K562 (cell line): ENCODE data around the gene LZTFL1. TPM values are rescaled to one million over a fixed set of nuclear protein-coding genes. Genes with fewer than 3 reads are reported as not detected.

ENCODE experiments used
- BCOR ChIP-seq: fragments of 450-650 bp; IDR thresholded peaks from 2 replicates; pipeline ENCODE4 v1.6.1; 2016
- CBFA2T3 ChIP-seq: fragments of 450-650 bp; IDR thresholded peaks from 2 replicates; pipeline ENCODE4 v1.6.1; 2017
- CEBPG ChIP-seq, 3 experiments: fragments of 200-800 bp in 1 of 3; sonication (Bioruptor generic) in 1 of 3; sonication (generic) in 1 of 3; formaldehyde crosslinking in 1 of 3; IDR thresholded peaks in 2 of 3; conservative IDR thresholded peaks in 1 of 3; 2 replicates each; pipeline versions ENCODE4 v1.6.1 to v1.8.0; 2016 to 2022; ENCODE audit warnings: missing compliant biosample characterization in 2 of 3, missing genetic modification characterization in 2 of 3, mild to moderate bottlenecking in 1 of 3, missing genetic modification reagents in 1 of 3
- FOXM1 ChIP-seq, 2 experiments: fragments of 450-650 bp in 1 of 2; sonication (generic) in 1 of 2; formaldehyde crosslinking in 1 of 2; IDR thresholded peaks; 2 replicates each; pipeline versions ENCODE4 v1.6.1 to v1.9.0; 2017 to 2022; ENCODE audit warnings: low read depth in 2 of 2, mild to moderate bottlenecking in 2 of 2, missing genetic modification reagents in 1 of 2, moderate library complexity in 1 of 2
- HDAC2 ChIP-seq: fragments of 450-650 bp; IDR thresholded peaks from 2 replicates; pipeline ENCODE4 v1.6.1; 2016; ENCODE audit warnings: mild to moderate bottlenecking
- ID3 ChIP-seq, 2 experiments: fragments of 250-450 bp in 1 of 2; fragments of 450-650 bp in 1 of 2; sonication (Bioruptor Pico) in 1 of 2; IDR thresholded peaks; 2 replicates each; pipeline versions ENCODE4 v1.6.1 to v1.8.0; 2016 to 2021; ENCODE audit warnings: mild to moderate bottlenecking in 2 of 2, moderate library complexity in 2 of 2, missing compliant biosample characterization in 1 of 2, missing genetic modification characterization in 1 of 2
- IRF2 ChIP-seq: sonication (generic); formaldehyde crosslinking; IDR thresholded peaks from 2 replicates; pipeline ENCODE4 v1.8.1; 2022; ENCODE audit warnings: mild to moderate bottlenecking, missing genetic modification reagents
- MEF2D ChIP-seq: conservative IDR thresholded peaks from 2 replicates; pipeline ENCODE4 v1.6.1; 2016; ENCODE audit warnings: low read depth, missing genetic modification characterization, missing compliant biosample characterization
- NFIC ChIP-seq: fragments of 450-650 bp; IDR thresholded peaks from 2 replicates; pipeline ENCODE4 v1.6.1; 2017; ENCODE audit warnings: mild to moderate bottlenecking, inconsistent platforms
- POLR3A ChIP-seq: IDR thresholded peaks from 2 replicates; pipeline ENCODE4 v1.6.1; 2011; ENCODE audit warnings: borderline replicate concordance, mild to moderate bottlenecking, moderate library complexity; ENCODE audit not compliant: insufficient read length, insufficient read depth; ENCODE audit errors: extremely low read depth
- RAD51 ChIP-seq: fragments of 450-650 bp; IDR thresholded peaks from 2 replicates; pipeline ENCODE4 v1.7.1; 2016; ENCODE audit warnings: low read depth, mild to moderate bottlenecking, borderline replicate concordance
- RCOR1 ChIP-seq, 2 experiments: IDR thresholded peaks; 2 replicates each; pipeline ENCODE4 v1.6.1; 2012; ENCODE audit warnings: low read depth in 2 of 2, low read length in 2 of 2, borderline replicate concordance in 1 of 2, improper control_type of control experiment in 1 of 2
- SMARCE1 ChIP-seq: fragments of 450-650 bp; IDR thresholded peaks from 2 replicates; pipeline ENCODE4 v1.7.1; 2016; ENCODE audit warnings: mild to moderate bottlenecking
- SPI1 ChIP-seq: IDR thresholded peaks from 2 replicates; pipeline ENCODE4 v1.6.1; 2011; ENCODE audit warnings: low read depth, low read length, control low read depth, borderline replicate concordance
- TRIM24 ChIP-seq, 2 experiments: fragments of 450-650 bp; IDR thresholded peaks; 2 replicates each; pipeline ENCODE4 v1.6.1; 2016
- ZKSCAN3 ChIP-seq: fragments of 250-450 bp; sonication (Bioruptor Pico); IDR thresholded peaks from 2 replicates; pipeline ENCODE4 v1.4.0; 2020
- ZNF121 ChIP-seq: sonication (generic); formaldehyde crosslinking; conservative IDR thresholded peaks from 2 replicates; pipeline ENCODE4 v1.8.0; 2022; ENCODE audit warnings: missing genetic modification reagents
- ZNF239 ChIP-seq: fragments of 250-450 bp; sonication (Bioruptor Pico); IDR thresholded peaks from 2 replicates; pipeline ENCODE4 v1.4.0; 2020; ENCODE audit warnings: mild to moderate bottlenecking
- ZNF445 ChIP-seq: fragments of 250-450 bp; sonication (Bioruptor Pico); IDR thresholded peaks from 2 replicates; pipeline ENCODE4 v1.4.0; 2020; ENCODE audit warnings: low read depth, mild to moderate bottlenecking, moderate library complexity
- polyA plus RNA-seq, 8 experiments: library from polyadenylated mRNA; depleted of rRNA in 4 of 8; stranded (reverse) in 5 of 8; unstranded in 3 of 8; fragments of >200 nt; fragmentation: Nextera tagmentation in 2 of 8; fragmentation: Illumina TruSeq in 1 of 8; extraction: Ambion mirVana in 2 of 8; extraction: Trizol in 1 of 8; gene quantifications; 2 replicates each; pipeline versions ENCODE4 v1.2.1 to v1.2.3, GENCODE V29; 2011 to 2014; ENCODE audit warnings: inconsistent platforms in 1 of 8, missing spikeins in 1 of 8
- total RNA-seq, 7 experiments: library from RNA; depleted of rRNA in 6 of 7; stranded (reverse); fragments of >200 nt in 6 of 7; fragmentation: Illumina TruSeq in 2 of 7; extraction: Trizol in 2 of 7; gene quantifications; 2 replicates each; pipeline versions ENCODE4 v1.2.1 to v1.2.3, GENCODE V29; 2011 to 2021; ENCODE audit warnings: low replicate concordance in 1 of 7
- TF ChIP-seq, protein P1 (sequence below): IDR thresholded peaks from 2 replicates; pipeline ENCODE4 v1.6.1; 2012; ENCODE audit warnings: low read depth, low read length, improper control_type of control experiment, borderline replicate concordance
- TF ChIP-seq, protein P2 (sequence below): IDR thresholded peaks from 2 replicates; pipeline ENCODE4 v1.6.1; 2011; ENCODE audit not compliant: insufficient read length; ENCODE audit errors: extremely low read depth
- TF ChIP-seq, protein P3 (sequence below): IDR thresholded peaks from 2 replicates; pipeline ENCODE4 v1.6.1; 2014; ENCODE audit warnings: antibody characterized with exemption
- TF ChIP-seq, protein P4 (sequence below): sonication (generic); formaldehyde crosslinking; IDR thresholded peaks from 2 replicates; pipeline ENCODE4 v1.9.0; 2022; ENCODE audit warnings: mild to moderate bottlenecking, missing genetic modification reagents

LZTFL1 gene
- total and polyA plus RNA-seq, 9 of the 15 experiments (the other 6 are each of a cell fraction or from before 2014, with no cell fraction given): 10.7 to 33.7 (median 15.3) TPM

GRCh38 chr3:45858809-45859543 is 17.1 kb upstream of the LZTFL1 start (continued):
- peak; percentile 53 to 81; a peak in 3 of 4 replicates for TF ChIP-seq RCOR1 (IDR thresholded peaks at IDR 0.05; ENCODE audit: borderline replicate concordance in 1 of 2, low read depth in 2 of 2, low read length in 2 of 2)
- no peak for TF ChIP-seq MEF2D (tag)
- no peak for TF ChIP-seq ZNF445
- TF ChIP-seq SMARCE1: peak; percentile 67; the same call in 1 of the 2 replicates
- TF ChIP-seq RAD51: peak; percentile 5; the same call in 1 of the 2 replicates
- TF ChIP-seq, protein P1, sequence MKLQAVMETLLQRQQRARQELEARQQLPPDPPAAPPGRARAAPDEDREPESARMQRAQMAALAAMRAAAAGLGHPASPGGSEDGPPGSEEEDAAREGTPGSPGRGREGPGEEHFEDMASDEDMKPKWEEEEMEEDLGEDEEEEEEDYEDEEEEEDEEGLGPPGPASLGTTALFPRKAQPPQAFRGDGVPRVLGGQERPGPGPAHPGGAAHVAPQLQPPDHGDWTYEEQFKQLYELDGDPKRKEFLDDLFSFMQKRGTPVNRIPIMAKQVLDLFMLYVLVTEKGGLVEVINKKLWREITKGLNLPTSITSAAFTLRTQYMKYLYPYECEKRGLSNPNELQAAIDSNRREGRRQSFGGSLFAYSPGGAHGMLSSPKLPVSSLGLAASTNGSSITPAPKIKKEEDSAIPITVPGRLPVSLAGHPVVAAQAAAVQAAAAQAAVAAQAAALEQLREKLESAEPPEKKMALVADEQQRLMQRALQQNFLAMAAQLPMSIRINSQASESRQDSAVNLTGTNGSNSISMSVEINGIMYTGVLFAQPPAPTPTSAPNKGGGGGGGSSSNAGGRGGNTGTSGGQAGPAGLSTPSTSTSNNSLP: 0 out of 2 replicates have a peak, but pooled peaks have one; percentile 32
- no peak for TF ChIP-seq ID3 (CRISPR knock-in tag; IDR thresholded peaks at IDR 0.05)
- TF ChIP-seq ID3 (tag; IDR thresholded peaks at IDR 0.05): 0 out of 2 replicates have a peak, but pooled peaks have one; percentile 14
- no peak for TF ChIP-seq ZNF239 (CRISPR knock-in tag)
- peak; percentile 60; the same call in 1 of the 2 replicates for TF ChIP-seq SPI1
- TF ChIP-seq POLR3A: no peak
- peak; percentile 78 to 87 for TF ChIP-seq TRIM24 (IDR thresholded peaks at IDR 0.05)
- TF ChIP-seq CEBPG (CRISPR knock-in tag; IDR thresholded peaks at IDR 0.05): no peak
- no peak for TF ChIP-seq CEBPG (tag; conservative IDR thresholded peaks at IDR 0.05 in 1 of 2, IDR thresholded peaks at IDR 0.05 in 1 of 2)
- peak; percentile 72 for TF ChIP-seq NFIC
- no peak for TF ChIP-seq ZKSCAN3 (CRISPR knock-in tag)
- TF ChIP-seq ZNF121 (CRISPR knock-in tag): no peak
- TF ChIP-seq, protein P2, sequence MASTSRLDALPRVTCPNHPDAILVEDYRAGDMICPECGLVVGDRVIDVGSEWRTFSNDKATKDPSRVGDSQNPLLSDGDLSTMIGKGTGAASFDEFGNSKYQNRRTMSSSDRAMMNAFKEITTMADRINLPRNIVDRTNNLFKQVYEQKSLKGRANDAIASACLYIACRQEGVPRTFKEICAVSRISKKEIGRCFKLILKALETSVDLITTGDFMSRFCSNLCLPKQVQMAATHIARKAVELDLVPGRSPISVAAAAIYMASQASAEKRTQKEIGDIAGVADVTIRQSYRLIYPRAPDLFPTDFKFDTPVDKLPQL: no peak
- TF ChIP-seq CBFA2T3: peak; percentile 93
- TF ChIP-seq IRF2: no peak
- TF ChIP-seq, protein P3, sequence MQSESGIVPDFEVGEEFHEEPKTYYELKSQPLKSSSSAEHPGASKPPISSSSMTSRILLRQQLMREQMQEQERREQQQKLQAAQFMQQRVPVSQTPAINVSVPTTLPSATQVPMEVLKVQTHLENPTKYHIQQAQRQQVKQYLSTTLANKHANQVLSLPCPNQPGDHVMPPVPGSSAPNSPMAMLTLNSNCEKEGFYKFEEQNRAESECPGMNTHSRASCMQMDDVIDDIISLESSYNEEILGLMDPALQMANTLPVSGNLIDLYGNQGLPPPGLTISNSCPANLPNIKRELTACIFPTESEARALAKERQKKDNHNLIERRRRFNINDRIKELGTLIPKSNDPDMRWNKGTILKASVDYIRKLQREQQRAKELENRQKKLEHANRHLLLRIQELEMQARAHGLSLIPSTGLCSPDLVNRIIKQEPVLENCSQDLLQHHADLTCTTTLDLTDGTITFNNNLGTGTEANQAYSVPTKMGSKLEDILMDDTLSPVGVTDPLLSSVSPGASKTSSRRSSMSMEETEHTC: no peak
- peak; percentile 84 for TF ChIP-seq FOXM1 (IDR thresholded peaks at IDR 0.05; ENCODE audit: low read depth)
- no peak for TF ChIP-seq FOXM1 (CRISPR knock-in tag; IDR thresholded peaks at IDR 0.05; ENCODE audit: low read depth)
- peak; percentile 66 for TF ChIP-seq BCOR
- TF ChIP-seq, protein P4, sequence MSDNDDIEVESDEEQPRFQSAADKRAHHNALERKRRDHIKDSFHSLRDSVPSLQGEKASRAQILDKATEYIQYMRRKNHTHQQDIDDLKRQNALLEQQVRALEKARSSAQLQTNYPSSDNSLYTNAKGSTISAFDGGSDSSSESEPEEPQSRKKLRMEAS (CRISPR knock-in tag): no peak
- no peak; the same call in 1 of the 2 replicates for TF ChIP-seq HDAC2
